G401.6 (cell line): ENCODE measurements around the gene LCP1.
A peak's percentile ranks its signal among the peaks of the same experiment; 100 is the strongest.
"Not testable (repeated sequence)": the region's sequence is repeated elsewhere in the genome, so short reads cannot be mapped to it uniquely, and the experiment has no call there.

ENCODE experiments used
- FAIRE-seq: peaks from 2 replicates; lab custom pipeline; 2012; peaks lifted over from hg19 to GRCh38; lab: Jason Lieb, UNC

The LCP1 gene

DNA sequence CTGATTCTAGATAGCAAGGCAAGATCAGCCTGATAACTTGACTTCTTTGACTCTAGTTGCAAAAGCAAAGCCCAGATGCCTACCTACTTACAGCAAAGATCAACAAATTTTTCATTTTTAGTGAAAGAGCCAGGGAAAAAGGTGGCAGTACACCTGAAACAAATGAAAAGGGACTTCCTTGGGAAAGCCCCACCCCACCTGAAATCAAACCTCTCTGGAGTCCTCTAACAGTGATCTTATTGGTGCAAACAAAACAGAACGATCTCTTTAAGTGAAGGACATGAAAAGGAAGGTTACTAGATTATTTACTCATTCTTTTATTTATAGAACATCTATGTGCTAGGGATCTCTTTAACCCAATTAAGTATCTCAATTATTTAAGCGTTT is 507 bp upstream of the LCP1 start:
- no peak for FAIRE-seq

DNA sequence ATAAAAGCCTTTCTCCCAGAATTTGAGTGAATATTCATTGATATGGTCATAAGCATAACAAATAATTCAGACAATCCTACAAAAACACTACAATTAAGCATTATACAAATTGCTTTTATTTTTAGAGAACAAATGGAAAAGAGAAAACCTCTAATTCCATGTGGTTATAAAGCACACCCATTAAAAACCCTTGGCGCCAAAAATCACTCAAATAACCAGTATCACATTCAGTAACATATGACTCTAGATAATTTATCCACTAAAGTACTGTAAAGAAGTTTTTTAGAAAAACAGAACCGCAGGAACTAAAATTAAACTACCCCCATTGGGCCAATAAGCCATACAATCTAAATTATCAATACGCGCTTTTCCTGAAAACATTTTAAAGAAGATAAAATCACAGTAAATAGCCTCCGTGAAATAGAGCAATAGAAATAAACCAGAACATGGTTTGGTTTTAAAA is 569 bp downstream of the LCP1 start:
- no peak for FAIRE-seq

DNA sequence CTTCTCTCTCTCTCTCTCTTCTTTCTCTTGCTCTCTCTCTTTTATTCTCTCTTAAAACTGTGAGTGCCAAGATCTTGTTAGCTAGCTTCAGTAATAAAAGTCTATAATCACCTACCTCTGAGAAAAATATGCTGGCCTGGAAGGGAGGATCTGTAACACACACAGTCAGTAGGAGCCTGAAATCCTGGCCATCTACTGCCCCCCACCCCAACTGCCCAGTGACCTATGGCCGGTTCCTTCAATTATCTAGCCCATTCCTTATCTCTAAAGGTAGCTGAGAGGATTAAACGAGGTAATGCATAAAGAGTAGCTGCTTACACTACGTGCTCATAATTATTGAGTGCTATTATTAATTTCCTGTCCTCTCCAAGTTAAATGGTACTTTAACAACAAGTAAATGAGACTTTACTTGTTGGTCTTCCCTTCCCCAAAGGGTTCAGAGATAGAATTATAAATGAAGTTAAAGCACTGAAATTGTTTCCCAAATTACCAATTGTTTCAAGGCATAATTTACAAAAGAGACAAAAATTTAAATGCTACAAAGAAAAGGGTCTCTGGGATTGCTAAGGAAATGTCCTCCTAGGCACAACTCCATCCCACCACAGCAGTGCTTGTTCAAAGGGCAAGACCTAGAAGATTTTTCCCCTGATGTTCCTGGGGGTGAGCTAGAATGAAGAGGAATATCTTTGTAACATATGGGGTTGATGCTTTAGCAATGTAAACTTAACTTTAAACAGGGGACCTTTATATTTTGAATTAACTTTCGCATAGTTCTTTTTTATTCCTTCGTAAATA is 1.8 kb downstream of the LCP1 start:
- no peak for FAIRE-seq

DNA sequence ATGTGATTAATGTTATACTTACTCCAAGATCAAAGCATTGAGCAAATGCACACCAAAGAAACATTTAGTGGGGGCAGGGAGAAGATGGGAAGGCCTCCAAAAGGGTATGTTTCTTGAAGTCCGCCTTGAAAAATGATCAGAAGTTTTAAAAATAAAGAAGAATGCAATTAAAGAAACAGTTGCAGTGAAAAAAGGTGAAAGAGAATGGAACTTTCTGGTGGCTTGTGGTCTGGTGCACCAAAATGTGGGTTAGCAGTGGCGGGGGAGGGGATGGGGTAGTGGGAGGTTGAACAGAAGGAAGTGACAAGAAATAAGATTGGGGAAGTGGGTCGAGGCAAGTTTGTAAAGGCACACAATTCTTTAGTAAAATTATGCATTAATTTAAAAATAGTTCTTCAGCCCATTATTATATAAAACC is 2.5 kb downstream of the LCP1 start:
- FAIRE-seq, result no peak

DNA sequence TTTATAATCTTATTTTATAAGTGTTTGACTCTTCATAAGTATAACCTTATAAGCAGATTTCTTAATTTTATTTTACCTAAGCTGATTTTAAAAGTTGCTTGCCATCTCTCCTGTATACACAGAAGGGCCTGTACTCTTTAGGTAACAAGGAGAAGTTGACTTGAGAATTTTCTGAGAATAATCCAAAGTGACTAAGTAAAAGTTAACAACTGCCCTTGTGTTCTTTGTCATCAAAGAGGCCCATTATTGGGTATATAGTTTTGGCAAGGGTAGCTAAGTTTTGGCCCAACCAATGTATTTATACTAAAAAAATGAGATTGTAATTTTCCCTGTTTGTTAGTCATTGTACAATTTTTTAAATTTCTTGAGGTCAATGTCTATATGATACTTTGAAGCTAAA is 3.2 kb downstream of the LCP1 start:
- no peak for FAIRE-seq

DNA sequence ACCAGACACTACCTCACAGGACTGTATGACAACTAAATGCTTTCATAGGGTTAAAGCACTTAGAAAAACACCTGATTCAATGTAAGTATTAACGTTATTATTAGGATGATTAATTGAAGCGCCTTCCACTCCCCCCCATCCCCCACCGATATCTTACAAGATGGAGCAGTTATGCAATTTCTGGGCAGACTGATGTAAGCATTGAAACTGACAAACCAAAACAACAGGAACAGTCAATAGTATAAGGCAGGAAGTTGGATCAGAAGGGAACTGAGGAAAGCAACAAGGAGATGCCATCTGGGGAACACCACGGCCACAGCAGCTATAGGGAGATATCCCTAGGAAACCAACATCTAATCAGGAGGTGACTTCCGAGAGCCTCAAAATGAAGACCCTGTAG is 3.8 kb downstream of the LCP1 start:
- FAIRE-seq, result no peak

DNA sequence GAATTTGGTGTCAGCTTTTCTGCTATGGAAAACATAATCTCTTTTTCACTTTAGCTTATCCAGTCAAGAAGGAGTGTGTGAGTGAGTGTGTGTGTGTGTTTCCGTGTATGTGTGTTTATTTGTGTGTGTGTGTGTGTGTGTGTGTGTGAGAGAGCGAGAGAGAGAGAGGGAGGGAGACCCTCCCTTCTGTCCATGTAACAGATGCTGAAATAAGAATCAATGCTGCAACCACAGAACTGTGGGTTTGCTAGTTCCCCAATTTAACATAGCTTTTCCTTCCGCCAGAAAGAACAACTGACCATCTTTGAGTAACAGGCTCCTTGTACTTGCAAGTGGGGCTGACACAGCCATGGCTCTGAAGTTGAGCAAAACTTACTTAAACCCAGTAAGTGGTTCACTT is 5.2 kb downstream of the LCP1 start:
- no peak for FAIRE-seq

DNA sequence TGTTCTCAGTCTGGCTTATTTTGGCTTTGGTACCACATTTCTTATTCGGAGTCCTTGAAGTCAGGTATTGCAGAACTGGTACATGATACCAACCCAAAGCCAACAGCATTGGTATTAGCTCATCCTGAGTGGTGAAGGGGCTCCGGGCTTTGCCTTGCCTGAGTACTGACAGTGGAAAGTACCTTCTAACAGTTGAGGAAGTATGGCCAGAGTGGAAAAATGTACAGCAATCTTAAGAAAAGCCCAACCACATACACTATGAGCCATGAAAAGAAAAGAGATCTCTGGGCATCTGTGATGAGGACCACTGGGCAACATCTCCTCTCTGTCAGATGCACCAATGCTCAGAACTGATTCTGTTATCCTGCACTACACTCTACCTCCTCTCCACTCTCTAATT is 8.3 kb downstream of the LCP1 start:
- no peak for FAIRE-seq

DNA sequence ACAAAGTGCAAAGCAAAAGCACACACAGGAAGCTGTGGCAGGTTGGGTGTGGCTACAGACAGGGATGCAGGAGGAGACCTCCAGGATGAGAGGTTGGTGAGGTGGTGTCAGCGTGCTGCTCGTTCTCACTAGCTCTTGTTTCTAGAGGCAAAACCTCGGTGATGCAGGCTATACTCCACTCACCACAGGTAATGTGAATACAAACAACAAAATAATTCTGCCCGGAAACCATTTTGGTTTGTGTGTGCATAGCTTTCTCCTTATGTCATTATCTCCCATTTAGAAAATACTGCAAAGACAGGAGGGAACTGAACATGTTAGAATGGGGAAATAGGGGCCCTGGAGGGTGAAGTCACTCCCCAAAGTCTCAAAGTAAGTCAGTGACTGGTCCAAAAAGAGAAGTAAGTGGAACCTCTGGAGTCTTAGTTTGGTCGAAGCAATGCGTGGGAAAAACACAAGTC is 9.4 kb downstream of the LCP1 start:
- FAIRE-seq, result no peak

DNA sequence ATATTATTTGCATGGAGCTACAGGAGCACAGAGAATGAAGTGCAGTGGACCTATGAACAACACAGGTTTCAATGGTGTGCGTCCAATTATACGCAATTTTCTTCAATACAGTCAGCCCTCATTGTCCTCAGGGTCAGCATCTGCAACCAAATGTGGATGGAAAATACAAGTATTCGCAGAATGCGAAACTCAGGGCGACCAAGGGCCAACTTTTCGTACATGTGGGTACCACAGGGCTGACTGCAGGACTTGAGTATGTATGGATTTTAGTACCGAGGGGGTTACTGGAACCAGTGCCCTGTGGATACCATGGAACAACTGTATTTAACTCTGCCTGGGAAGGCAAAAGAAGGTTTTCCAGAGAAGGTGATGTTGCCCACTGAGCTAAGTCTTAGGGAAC is 10.2 kb downstream of the LCP1 start:
- FAIRE-seq, result no peak

DNA sequence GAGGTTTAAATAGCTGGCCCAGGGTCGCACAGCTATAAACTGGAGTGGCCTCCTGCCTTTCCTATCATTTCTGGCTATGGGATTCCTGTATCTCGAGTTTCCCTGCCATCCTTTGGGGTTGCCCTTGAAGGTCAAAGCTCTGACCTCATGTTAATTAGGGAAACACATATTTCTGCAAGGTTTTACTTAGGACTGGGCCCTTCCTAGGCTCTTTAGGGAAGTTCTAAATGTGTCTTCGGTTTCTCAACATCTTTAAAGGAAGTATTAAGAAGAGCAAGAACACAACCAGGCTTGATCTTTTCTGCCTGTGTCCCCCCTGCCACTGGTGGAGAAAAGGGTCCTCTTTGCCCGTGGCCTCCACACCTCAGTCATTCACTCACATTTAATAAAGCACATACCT is 10.8 kb downstream of the LCP1 start:
- no peak for FAIRE-seq

DNA sequence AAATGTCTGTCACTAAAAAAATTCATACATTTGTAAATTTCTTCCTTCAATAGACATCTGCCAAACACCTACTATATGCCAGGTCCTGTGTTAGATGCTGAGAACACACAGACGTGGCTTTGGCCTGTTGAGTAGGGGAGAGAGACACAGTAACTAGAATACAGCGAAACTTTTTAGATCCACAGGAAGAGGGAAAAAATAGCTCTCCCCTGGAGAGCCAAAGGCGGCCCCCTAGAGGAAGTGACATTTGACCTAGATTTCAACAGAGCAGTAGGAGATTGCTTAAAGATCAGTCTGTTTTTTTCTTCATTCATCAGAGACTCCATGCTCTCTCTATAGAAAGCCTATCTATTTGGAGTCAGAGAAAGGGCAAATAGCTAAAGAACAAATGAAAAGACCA is 11.3 kb downstream of the LCP1 start:
- no peak for FAIRE-seq

DNA sequence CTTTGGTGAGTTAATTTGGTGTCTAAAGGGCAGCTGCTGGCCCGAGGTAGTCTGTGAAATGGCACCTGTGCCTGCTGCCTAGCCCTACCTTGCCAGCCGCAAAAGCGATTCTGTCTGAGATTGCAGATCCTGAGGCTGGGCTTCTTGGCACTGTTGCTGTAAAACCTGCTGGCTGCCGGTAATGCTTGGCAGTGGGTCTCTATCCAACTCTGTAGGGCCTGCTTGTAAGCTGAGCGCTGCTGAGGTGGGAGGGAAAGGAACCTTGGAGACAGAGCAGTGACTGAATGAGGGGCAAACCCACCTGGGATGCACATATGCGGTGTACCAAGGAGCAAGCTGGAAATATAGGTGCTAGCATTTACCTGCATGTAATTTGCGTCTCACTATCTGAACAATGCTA is 11.7 kb downstream of the LCP1 start:
- no peak for FAIRE-seq

DNA sequence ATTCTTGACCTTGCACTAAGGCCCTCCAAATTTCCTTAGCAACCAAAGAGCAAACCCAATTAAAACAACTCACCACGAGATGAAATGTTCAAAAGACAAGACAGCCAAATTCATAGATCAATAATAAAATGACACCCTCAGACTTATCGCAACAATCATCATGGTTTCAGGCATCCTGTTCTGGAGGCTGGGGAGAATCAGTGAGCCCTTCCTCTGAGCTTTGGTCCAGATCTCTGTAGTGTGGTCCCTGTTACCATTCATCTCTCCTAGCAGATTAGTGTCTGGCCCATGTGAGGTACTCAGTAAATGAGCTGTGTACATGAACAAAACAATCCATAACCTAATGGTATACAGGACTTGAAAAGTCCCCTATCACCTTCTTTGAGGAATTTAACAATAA is 12.2 kb downstream of the LCP1 start:
- no peak for FAIRE-seq

DNA sequence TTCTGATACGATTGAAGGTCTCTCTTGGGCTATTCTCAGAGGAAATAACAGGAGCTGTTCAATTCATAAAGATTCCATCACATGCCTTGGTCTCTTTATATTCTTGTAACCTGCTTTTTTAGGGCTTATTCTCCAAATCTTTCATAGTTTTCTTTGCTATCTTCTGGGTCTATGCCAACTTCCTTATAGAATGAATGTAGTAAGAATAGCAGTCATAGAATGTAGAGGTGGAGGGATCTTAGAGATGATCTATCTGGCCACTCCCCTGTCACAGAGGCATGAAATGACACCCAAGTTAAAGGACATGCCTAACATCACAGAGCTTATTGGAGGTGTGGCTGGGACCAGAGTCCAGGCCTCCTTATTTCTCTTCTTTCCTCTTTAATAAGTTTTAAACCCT is 13.2 kb downstream of the LCP1 start:
- FAIRE-seq, result no peak

DNA sequence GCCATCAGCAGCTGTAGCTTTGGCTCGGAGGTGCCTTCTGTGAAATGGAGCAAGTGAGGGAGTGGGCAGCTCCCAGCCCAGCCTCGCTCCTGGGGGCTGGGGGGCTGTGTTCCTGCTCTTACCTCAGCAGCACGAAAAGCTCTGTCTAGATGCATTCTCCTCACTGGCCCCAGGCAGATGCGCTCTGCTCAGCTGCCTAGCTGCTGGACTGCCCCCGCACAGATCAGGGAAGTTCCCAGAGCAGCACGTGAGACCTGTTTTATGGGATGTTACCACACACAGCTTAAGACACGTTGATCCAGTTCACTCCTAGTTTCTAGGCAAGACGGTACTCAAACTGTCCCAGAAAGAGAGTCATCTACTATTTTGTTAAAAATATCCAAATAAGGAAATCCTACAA is 13.6 kb downstream of the LCP1 start:
- no peak for FAIRE-seq

DNA sequence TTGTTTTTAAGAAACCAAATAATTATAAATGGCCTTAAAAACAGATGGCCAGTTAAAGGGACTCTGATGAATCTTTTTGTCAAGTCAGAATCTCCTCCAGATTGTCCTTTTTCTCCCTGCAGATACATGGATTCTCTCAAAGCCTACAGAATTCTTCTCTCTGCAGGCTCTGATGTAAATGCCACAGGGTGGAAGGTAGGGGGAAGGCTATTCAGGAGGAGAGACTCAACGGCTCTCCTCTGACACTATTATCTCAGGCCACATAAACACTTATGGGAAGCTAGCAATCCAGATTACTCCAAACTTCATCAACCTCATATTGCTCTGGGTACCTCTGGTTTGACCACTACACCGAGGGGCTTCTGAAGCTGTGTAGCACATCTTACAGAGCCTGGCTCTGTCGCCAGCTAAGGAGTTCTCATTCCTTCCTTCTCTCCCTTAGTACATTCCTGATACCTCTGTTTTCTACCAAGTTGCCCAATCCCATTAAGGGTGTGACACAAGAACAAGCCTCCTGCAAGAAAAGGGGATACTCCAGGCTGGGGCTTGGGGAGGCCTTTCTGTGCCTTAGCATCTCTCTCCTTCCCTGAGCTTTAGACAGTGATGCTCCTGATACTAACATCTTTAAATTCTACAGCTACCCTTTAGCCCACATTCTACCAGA is 14.9 kb downstream of the LCP1 start:
- FAIRE-seq, result no peak

DNA sequence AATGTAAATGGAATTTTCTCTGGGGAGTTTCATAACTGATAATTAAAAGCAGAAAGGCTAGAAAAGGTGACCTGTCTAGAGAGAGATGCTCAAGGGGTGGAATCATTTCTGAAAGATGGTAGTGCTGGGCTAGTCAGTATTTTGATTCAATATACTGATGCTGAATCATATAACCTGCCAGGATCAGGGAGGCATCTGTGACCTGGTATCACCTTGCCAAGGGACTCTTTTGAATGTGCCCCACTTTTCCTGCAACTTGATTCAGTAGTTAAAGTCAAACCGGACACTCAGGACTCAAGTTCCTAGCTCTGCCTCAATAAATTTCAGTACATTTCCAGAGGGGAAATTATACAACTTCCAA is 15.8 kb downstream of the LCP1 start:
- FAIRE-seq, result no peak

DNA sequence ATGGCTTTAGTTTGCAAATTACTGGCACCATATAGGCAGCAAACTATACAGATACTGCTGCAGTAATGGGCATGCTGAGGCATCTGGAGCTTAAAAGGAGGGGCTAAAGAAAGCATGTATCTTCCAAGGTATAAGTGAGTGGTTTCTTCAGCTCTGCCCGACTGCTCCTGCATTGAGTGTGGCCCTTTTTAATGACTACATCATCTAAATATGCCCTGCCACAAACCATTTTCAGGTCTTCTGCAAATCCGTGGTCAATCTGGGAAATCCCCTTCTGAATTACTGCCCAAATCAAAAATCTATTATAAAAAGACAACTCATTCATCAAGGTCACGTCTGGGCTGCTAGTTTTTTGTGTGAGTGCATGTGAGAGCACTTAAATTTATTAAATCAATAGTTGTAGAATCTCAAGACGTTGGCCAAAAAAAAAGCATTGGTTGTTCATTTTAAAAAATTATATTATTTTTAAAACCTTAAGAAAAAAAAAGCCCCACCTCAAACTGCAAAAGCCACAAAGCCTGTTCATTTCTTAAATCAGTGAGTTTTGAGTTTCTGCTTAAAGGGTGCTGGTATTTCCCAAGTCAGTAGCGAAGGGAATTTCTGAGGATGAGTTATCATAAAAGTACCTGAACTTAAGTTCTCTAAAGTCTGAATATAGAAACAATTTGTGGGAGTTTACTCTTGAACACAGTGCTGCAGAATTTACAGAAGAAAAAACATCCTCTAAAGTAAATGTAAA is 16.3 kb downstream of the LCP1 start:
- FAIRE-seq, result no peak

DNA sequence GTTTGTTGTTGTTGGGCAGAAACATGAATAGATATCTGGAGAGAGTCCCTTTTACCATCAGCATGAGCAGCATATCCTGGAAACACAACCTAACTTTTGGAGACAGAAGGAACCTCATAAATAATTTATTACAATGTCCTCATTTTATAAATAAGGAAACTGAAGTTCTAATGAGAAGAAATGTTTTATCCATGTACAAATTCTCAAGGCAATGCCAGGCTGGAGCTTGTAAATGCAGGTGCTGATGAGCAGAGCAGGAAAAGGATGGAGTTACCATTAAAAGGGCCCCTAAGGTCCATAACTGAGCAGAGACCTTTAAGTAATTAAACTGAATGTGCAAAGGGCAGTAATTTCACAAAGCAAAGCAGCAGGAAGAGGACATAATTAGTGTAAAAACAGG is 17.3 kb downstream of the LCP1 start:
- FAIRE-seq, result no peak

DNA sequence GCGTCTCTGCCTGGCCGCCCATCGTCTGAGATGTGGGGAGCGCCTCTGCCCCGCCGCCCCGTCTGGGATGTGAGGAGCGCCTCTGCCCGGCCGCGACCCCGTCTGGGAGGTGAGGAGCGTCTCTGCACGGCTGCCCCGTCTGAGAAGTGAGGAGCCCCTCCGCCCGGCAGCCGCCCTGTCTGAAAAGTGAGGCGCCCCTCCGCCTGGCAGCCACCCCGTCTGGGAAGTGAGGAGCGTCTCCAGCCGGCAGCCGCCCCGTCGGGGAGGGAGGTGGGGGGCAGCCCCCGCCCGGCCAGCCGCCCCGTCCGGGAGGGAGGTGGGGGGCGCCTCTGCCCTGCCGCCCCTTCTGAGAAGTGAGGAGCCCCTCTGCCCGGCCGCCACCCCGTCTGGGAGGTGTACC is 19.2 kb downstream of the LCP1 start:
- FAIRE-seq, result not testable (repeated sequence)

DNA sequence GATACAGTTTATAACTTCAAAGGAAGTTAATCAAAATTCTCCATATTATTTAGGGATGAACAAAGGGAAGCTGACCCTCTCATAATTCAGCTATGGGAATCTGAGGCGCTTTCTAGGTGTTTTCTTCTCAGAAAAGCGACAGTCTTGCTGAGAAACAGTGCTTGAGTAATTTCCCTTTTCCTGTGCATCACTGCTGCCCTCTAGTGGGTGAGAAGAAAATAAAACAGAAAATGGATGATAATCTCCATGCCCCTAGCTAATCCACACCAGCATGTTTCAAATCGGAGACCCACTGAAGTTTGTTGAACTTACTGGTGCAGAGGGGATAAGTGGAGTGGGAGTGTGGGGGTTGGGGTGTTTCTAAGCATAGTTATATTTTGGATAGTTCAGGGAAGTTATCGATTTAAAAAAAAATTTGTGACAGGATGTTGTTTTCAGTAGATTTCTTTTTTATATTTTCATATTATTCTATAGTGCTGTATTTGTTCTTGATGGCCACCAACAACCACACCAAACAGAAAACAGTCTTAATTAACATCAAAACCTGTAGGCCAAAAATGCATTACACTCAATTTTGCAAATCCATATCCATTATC is 21.4 kb downstream of the LCP1 start:
- peak; percentile 6 for FAIRE-seq

DNA sequence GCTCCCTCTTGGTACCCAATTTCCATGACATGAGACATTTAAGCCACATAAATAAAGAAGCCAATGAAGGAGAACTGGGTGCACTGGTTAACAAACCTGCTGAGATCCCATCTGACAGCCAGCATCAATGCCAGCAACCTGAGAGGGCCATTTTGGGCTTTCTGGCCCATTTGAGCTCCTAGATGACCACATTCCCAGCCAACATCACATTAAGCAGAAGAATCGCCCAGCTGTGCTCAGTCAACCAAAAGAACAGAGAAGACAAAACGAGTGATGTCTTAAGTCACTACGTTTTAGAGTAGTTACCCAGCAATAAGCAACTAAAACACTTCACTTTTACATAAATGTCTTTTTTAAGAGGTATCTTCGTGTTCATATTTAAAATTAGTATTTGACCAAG is 21.9 kb downstream of the LCP1 start:
- FAIRE-seq, result no peak
